Renal pelvis (tissue), 4 donors: ENCODE data around the gene HSBP1L1. TPM values are rescaled to one million over a fixed set of nuclear protein-coding genes. Genes with fewer than 3 reads are reported as not detected.
A peak's percentile ranks its signal among the peaks of the same experiment; 100 is the strongest.
"Not testable (repeated sequence)": the region's sequence is repeated elsewhere in the genome, so short reads cannot be mapped to it uniquely, and the experiment has no call there.

Source experiments
- DNase-seq: peaks from one replicate; pipeline ENCODE4 v3.0.0-alpha.2; 2013
- polyA plus RNA-seq, 3 donors: library from polyadenylated mRNA; unstranded; fragments of 120-200 nt; gene quantifications; one replicate each; pipeline ENCODE4 v1.2.1, GENCODE V29; 2013; ENCODE audit not compliant: insufficient read length in 3 of 3

Gene HSBP1L1
- polyA plus RNA-seq, 3 donors, result 19.9 to 30.9 (median 28.3) TPM

DNA sequence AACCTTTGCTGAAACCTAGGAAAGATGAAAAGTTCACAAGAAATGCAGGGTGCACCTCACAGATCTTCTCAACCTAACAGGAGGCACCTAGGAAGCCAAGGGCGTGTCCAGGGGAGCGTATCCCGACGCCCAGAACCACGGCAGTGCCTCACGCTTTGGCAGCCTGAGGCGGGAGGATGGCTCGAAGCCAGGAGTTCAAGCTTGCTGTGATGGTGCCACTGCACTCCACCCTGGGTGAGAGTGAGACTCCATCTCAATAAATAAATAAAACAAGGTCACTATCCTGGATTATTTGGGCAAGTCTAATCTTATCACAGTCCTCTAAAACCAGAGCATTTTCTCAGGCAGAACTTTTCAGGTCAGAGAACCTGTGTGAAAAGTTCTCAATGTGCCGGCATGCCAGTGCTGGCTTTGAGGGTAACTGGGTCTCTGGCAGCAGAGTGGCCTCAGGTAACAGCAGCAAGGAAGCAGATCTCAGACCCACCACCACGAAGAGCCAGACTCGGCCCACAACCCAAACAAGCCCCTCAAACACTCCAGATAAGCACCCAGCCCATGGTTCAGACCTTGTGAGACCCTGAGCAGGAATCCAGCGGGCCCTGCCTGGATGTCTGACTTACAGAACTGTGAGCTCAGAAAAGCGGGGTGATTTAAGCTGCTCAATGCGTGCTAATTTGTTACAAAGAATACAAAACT, 11.7 kb downstream of the HSBP1L1 start:
- DNase-seq, result no peak

- no peak for DNase-seq
These were observed 15.4 kb downstream of the HSBP1L1 start for GRCh38 chr18:79979843-79980242.

- no peak for DNase-seq
These were observed 16.1 kb downstream of the HSBP1L1 start for GRCh38 chr18:79980585-79980984.

DNA sequence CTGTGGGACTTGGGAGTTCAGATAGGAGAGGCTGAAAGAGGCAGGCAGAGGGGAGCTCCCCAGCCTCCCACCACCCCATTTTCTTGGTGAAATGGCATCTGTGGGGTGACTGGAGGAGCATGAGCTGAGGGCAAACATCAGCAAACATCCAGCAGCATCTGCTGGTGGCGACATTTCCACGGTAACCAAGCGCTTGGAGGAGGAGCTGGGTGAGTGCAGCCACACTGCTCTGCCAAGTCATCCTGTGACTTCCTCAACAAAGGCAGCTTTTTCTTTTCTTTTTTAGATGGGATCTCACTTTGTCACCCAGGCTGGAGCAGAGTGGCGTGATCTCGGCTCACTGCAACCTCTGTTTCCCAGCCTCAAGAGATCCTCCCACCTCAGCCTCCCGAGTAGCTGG, 18.3 kb downstream of the HSBP1L1 start:
- DNase-seq, result no peak

DNA sequence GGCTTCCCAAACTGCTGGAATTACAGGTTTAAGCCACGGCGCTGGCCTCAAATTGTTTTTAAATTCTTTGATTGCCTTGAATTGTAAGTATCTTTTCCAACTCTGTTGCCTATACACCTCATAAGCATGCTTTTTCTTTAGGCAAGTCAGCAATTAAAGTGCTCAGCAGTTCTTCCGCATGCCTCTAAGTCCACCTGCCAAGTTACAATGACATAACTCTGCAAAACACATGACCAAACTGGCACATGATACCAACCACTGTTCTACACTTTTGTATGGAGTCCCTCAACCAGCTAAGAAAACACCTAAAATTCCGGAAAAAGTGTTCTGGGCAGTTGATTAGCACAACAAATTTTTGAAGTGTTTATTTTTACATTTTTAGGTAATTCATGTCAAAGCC, 18.8 kb downstream of the HSBP1L1 start:
- DNase-seq, result no peak

GRCh38 chr18:79983793-79984192, 19.4 kb downstream of the HSBP1L1 start:
- no peak for DNase-seq

GRCh38 chr18:79985172-79985571, 20.7 kb downstream of the HSBP1L1 start:
- no peak for DNase-seq

DNA sequence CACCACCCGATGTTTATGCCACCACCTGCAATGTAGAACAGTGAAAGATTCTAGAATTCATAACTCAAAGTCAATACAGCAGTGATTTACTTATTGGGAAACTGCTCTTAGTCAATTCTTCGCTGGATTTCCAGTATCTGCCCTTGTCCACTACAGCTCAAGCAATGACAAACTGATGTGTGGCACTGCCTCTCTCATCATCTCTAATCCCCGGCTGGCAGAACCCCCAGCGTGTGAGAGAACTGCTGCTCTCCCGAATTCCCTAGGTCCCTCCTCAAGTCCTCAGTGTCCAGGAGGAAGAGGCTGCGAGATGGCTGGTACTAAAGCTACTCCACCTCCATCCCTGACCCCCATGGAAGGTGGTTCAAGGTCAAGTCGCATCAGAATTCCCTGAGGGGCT, 22.3 kb downstream of the HSBP1L1 start:
- no peak for DNase-seq

- DNase-seq, result no peak
These were observed 23.1 kb downstream of the HSBP1L1 start for GRCh38 chr18:79987566-79987965.

- DNase-seq, result peak; percentile 54
These were observed 23.6 kb downstream of the HSBP1L1 start for GRCh38 chr18:79988071-79988450.

- peak; percentile 82 for DNase-seq
These were observed 24.2 kb downstream of the HSBP1L1 start, which contains the start of gene TXNL4A for GRCh38 chr18:79988451-79989194. Gene TXNL4A (minus strand): TSS chr18:79988563. CDS start chr18:79988392, 171 bp downstream.

DNA sequence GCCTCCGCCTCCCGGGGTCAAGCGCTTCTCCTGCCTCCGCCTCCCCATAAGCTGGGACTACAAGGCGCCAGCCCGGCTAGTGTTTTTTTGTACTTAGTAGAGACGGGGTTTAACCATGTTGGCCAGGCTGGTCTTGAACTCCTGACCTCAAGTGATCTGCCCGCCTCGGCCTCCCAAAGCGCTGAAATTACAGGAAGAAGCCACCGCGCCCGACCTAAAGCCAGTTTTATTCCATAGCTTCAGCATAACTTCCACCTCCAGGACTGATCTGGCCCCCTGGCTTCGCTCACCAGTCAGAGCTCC, 24.7 kb downstream of the HSBP1L1 start:
- DNase-seq, result no peak

DNA sequence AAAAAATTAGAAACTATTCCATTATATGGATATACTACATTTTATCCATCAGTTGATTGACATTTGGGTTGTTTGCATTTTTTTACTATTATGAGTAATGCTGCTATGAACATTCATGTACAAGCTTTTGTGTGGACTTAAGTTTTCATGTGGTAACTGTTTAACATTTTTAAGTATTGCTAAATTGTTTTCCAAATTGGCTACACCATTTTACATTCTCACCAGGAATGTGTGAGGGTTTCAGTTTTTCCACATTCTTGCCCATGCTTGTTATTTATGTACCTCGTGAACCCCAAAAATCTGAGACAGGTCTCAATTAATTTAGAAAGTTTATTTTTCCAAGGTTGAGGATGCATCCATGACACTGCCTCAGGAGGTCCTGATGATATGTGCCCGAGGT, 27.1 kb downstream of the HSBP1L1 start:
- DNase-seq, result no peak

DNA sequence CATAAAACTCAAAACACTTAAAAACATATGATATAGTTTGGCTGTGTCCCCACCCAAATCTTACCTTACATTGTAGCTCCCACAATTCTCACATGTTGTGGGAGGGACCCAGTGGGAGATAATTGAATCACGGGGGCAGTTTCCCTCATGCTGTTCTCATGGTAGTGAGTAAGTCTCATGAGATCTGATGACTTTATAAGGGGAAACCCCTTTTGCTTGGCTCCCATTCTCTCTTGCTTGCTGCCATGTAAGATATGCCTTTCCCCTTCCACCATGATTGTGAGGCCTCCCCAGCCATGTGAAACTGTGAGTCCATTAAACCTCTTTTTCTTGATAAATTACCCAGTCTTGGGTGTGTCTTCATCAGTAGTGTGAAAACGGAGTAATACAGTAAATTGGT, 35.3 kb downstream of the HSBP1L1 start:
- DNase-seq, result not testable (repeated sequence)

DNA sequence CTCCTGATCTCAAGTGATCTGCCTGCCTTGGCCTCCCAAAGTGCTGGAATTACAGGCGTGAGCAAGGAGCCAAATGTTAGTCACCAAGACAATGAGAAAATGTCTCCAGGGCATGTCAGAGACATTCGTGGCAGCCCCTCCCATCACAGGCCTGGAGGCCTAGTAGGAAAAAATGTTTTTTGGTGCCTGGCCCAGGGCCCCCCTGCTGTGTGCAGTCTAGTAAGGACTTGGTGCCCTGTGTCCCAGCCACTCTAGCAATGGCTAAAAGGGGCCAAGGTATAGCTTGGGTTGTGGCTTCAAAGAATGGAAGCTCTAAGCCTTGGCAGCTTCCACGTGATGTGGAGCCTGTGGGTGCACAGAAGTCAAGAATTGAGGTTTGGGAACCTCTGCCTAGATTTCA, 36.4 kb downstream of the HSBP1L1 start:
- no peak for DNase-seq

- no peak for DNase-seq
These were observed 38.0 kb downstream of the HSBP1L1 start for GRCh38 chr18:80002468-80002867.

- no peak for DNase-seq
These were observed 40.3 kb downstream of the HSBP1L1 start for GRCh38 chr18:80004600-80005342.

- DNase-seq, result no peak
These were observed 42.3 kb downstream of the HSBP1L1 start for GRCh38 chr18:80006724-80007123.

DNA sequence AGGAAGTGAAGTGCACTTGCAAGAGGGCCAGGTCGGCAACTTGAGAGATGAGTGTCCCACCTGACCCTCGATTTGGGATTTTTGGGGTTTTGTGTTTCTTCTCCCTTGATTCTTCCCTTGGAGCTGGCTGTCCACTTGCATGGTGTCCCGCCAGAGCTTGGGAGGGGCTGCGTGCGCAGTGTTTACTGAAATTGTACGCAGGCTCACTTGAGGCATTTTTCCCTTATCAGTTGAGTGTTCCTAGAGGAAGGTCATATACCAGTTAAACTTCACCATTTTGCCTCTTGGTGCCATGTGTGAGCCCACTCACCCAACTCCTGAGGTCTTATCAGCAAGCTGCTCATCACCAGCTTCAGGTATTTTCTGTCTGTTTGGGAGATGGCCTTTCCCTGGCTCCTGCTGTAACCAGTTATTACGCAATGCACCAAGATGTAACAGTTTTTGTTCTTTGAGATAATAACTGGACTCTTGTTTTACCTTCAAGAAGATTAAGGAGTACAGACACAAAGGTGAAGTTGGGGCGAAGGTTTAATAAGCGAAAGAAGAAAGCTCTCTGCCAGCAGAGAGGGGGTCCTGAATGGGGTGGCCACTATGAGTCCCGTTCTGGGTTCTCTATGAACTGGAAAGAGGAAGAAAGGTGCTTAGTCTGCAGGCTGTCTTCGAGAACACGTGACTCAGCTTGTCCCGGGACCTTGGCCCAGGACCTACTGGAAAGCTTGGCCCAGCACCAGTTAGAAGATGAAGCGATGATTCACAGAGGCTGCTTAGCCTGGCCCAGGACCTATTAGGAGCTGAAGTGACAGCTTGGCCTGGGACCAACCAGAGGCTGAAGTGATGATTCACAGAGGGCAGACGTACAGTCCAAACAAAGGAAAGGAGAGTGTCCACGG, 45.5 kb downstream of the HSBP1L1 start:
- DNase-seq, result no peak

DNA sequence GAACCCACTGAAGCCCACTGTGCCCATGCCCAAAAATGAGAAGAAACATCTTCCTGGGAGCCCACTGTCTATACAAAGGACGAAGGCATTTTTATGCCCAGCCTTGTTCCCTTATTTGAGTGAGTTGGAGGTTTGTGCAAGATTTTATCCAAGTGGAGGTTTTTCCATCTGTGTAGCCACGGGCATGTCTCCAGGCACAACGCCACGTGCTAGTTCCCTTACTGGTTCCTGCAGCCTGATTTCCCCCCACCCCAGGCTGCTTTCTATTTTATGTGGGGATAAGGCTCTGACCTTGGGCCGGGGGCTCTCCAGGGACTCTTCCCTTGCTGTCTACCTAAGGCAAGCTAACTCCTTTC, 46.1 kb downstream of the HSBP1L1 start:
- no peak for DNase-seq

DNA sequence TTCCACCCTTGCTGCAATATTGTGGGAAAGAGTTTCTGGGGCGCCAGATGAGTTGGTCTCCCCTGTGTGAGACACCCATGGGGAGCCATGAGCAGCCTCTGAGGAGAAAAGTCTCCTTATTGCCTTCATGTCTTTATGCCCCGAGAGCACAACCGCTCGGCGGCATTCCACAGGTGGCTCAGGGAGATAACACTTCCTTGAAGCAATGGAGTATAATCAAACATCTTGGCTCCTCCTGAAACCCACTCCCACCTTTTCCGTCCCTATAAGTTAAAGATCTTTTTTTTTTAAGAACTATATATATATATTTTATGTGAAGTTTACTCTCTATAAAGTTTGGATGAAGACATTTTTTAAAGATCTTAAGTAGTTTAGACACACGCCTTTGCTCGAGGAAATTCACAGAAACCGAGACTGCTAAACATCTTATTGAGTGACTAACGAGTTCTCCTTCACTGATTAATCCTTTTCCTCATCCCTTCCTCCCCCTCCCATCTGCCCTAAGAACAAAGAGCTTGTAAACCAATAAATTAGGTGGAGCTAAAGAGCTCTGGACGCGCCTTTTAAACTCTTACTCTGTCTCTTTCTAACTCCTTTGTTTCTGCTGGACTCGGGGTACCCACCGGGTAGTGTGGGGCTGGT, 47.2 kb downstream of the HSBP1L1 start:
- DNase-seq, result not testable (repeated sequence)

- no peak for DNase-seq
These were observed 48.3 kb downstream of the HSBP1L1 start for GRCh38 chr18:80012714-80013113.
